HG02759 (cell line): ENCODE measurements around the gene TNFAIP8L1.

ENCODE experiments used
- ATAC-seq: cut with Tn5 transposase; IDR thresholded peaks from one replicate; pipeline ENCODE4 v1.9.1; 2021; ENCODE audit warnings: mild to moderate bottlenecking, moderate library complexity; ENCODE audit not compliant: unreplicated experiment

TNFAIP8L1 gene

DNA sequence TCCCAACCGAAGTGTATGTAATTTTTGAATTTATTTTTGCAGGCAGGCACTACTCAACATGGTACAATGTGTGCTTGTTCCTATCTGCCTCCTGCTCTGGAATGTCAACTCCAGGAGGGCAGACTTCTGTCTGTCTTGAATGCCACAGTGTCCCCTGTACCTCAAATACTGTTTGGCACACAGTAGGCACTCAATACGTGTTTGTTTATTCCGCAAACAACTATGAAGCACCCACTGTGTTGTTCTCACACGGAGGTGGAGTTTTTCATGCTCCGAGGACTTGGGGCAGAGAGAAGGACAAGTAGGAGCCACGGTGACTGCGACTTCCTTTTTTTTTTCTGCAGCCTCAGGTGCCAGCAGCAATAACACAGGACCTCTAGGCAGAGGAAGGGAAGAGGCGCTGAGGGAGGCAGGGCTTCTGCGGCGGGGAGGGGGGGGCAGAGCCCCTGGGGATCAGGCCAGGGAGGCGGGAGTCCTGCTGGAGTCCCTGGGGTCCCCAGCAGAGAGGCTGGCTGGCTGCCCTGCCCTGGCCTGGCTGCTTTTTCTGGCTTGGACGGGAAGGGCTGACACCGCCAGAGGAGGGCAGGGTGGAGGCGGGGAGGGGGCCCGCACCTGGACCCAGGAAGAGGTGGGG, 29.3 kb upstream of the TNFAIP8L1 start:
- no peak for ATAC-seq

- no peak for ATAC-seq
Measured at GRCh38 chr19:4613254-4613751, 26.0 kb upstream of the TNFAIP8L1 start.

GRCh38 chr19:4618019-4618418, 21.3 kb upstream of the TNFAIP8L1 start:
- no peak for ATAC-seq

- ATAC-seq, result no peak
Measured at GRCh38 chr19:4619668-4620294, 19.5 kb upstream of the TNFAIP8L1 start.

GRCh38 chr19:4620675-4621074, 18.6 kb upstream of the TNFAIP8L1 start:
- ATAC-seq, result no peak

DNA sequence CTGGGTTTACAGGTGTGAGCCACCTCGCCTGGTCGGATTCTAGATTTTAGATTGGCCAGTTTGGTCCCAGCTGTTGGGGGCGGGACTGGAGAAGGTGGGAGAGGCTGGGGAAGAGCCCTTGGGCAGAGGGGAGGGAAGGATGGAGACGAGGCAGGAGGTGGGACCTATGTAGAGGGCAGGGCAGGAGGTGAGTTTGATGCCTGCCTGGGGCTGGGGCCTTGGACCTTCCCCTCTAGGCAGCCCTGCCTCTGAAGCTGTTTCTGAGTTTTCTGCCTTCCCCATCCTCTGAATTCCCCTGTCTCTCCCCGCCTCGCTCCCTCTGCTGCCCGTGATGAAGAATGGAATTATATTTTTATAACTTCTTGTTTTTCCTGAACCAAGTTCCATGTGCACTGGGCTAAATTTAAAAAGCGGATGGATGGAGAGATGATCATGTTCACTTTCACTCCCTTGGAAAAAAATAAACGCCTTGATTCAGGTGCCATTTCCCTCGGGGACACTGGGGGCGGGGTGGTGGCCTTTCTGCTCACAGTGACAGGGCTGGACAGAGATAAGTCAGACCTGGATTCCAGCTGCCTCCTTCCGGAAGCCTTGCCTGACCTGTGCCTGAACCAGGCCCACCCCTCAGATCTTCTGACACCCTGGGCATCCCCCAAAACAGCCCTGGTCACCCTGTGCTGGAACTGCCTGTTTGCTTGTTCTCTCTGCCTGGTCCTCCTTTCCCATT, 16.5 kb upstream of the TNFAIP8L1 start:
- ATAC-seq, result no peak

GRCh38 chr19:4624301-4624700, 15.0 kb upstream of the TNFAIP8L1 start:
- ATAC-seq, result no peak

- ATAC-seq, result no peak
Measured at GRCh38 chr19:4624733-4625362, 14.5 kb upstream of the TNFAIP8L1 start.

GRCh38 chr19:4633140-4633967, 6.0 kb upstream of the TNFAIP8L1 start:
- ATAC-seq, result no peak

DNA sequence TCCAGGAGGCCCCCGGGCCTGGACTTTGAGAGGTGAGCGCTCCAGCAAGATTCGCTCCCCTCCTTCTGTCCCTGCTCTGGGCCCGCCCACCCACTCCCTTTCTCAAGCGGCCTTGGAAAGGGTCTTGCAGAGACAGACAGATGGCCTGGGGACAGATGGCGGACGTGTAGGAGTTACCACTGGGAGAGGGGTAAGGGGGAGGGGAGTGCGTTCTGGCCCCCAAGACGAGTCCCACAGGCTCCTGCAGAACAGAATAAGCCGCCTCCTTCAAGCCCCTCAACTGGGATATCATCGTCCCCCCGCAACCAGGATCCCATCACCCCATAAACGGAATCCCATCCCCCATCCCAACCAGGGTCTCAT, 3.6 kb upstream of the TNFAIP8L1 start:
- no peak for ATAC-seq

- no peak for ATAC-seq
Measured at GRCh38 chr19:4636151-4636717, 3.1 kb upstream of the TNFAIP8L1 start.

GRCh38 chr19:4636761-4637160, 2.6 kb upstream of the TNFAIP8L1 start:
- ATAC-seq, result no peak

GRCh38 chr19:4638317-4638716, 999 bp upstream of the TNFAIP8L1 start:
- ATAC-seq, result no peak

- ATAC-seq, result no peak
Measured at GRCh38 chr19:4639531-4640246, 373 bp downstream of the TNFAIP8L1 start.

GRCh38 chr19:4640247-4641000, 1.1 kb downstream of the TNFAIP8L1 start:
- no peak for ATAC-seq

GRCh38 chr19:4641132-4641531, 1.8 kb downstream of the TNFAIP8L1 start:
- ATAC-seq, result no peak

GRCh38 chr19:4642625-4643024, 3.3 kb downstream of the TNFAIP8L1 start:
- ATAC-seq, result no peak

- no peak for ATAC-seq
Measured at GRCh38 chr19:4645718-4646117, 6.4 kb downstream of the TNFAIP8L1 start.
